GDM1 (cell line): Measurements from ENCODE around the gene TESK2.
A peak's percentile ranks its signal among the peaks of the same experiment; 100 is the strongest.
"Not testable (repeated sequence)": the region's sequence is repeated elsewhere in the genome, so short reads cannot be mapped to it uniquely, and the experiment has no call there.

Experiments used
- DNase-seq: peaks from one replicate; lab custom pipeline; 2025; lab: John Stamatoyannopoulos, UW

Gene TESK2

DNA sequence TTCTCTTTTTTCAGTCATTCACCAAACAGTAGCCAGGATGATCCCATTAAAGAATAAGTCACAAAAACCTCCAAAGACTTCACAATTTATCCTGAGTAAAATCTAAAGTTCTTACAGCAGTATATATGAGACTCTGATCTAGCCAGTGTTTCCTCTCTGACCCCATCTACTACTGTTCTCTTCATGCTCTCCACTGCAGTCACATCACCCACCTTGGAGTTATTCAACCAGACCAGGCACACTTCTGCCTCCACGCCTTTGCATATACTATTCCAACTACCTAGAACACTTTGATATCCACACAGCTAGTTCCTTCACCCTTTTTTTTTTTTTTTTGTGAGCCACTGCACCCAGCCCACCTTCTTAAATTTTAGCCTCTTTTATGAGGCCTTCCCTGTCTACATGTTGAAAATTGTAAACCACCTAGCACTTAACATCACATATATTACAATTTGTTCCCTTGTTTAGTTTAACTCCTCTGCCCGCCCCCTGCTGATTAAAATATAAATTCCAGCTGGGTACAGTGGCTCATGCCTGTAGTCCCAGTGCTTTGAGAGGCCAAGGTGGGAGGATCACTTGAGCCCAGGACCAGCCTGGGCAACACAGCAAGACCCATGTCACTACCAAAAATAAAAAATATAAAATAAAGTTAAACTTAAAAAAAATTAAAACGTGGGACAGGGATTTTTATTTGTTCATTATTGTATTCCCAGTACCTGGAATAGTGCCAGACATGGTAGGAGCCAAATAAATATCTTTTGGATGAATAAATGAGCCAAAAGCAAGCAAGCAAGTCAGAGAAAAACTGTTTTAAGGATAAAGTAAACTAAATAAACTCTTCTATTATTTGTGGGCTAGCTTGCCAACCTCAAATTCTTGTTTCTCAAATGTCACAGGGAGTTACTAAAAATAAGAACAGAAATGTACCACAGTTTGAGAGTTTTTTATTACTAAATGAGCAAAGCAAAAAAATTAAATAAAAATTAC is 115.6 kb downstream of the TESK2 start:
- DNase-seq: no peak

DNA sequence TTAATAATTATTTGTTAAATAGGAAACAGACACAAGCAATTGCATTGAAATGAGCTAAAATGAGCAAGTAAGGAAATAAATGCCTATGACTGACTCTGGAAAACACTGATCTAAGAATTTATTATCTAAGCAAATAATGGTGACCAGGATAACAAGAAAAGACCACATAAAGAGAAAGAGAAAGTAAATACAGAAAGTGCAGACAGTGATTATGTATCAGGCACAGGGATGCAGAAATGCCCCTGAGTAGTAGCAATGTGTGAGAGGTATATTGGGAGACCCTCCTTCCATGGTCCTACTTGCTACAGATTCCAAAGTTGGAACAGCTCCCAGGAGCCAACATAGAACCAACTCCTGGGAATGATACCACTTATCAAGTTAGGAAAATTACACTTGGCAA is 117.4 kb downstream of the TESK2 start:
- no peak for DNase-seq

GRCh38 chr1:45370575-45370974 is 120.4 kb downstream of the TESK2 start:
- no peak for DNase-seq

DNA sequence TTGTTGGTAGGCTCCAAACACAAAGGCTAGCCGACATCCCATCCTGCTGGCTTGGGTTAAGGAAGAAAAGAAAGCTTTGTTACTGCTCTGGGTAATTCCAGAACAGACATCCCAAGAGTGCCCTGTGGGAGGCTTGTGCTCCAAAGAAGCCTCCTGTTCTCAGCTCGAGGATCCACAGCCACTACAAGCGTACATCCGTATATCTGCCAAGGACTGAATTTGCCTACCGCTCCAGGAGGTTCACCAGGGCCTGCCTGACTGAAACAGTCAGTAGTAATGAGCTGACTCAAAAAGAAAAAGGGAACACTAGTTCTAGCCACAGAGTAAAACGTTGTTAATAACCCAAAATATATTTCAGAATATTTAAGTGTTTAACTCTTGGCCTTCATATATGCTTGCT is 125.9 kb downstream of the TESK2 start:
- DNase-seq: no peak

- DNase-seq: no peak
Observed at GRCh38 chr1:45364294-45364693, 126.7 kb downstream of the TESK2 start.

- not testable (repeated sequence) for DNase-seq
Observed at GRCh38 chr1:45360981-45361380, 130.0 kb downstream of the TESK2 start.

DNA sequence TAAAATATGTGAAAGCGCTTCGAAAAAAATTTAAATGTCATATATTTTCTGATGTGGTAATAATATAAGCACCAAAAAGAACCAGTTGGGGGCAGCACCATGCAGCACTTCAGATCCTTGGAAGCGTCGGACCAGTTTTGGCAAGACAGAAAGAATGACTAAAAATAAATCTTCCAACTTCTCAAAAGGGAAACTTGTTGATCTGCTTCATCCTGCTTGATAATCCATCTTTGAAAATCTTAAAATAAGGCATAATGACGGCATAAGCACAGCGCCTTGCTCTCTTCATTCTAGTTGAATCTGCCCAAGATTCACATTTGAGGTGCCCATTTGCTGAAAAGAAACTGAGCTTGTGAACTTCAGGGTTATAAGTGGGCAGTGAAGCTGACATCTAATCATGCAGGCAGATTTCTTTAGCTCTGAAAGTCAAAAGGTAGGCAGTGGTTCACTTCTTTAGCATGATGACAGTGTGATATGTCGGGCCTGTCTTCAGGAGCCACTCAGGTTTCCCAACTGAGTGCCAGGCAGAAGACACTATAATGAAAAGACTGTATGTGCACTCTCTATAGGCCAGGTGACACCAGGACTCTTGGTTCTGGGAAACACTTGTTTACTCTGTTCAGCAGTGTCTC is 131.0 kb downstream of the TESK2 start:
- peak; percentile 41 for DNase-seq

DNA sequence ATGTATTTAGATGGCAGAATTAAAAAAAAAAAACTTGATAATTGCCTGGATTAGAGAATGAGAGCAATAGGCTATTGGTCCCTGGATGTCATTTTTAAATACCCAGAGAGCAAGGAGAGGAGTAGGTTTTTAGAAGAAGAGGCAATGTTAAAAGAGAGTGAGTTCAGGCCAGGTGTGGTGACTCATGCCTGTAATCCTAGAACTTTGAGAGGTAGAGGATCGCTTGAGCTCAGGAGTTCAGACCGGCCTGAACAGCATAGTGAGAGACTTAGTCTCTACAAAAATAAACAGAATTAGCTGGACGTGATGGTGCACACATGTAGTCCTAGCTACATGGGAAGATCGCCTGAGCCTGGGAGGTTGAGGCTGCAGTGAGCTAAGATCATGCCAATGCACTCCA is 134.8 kb downstream of the TESK2 start:
- DNase-seq: no peak

GRCh38 chr1:45355683-45356082 is 135.3 kb downstream of the TESK2 start:
- DNase-seq: no peak

DNA sequence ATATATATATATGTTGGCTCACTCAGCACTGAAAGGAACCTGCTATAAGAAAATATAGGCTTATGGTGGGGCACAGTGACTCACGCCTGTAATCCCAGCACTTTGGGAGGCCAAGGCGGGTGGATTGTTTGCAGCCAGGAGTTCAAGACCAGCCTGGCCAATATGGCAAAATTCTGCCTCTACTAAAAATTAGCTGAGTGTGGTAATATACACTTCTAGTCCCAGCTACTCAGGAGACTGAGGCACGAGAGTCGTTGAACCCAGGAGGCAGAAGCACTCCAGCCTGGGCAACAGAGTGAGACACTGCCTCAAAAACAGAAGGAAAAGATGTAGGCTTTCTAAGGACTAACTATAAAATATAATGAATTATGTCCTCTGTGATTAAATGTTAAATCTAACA is 136.1 kb downstream of the TESK2 start:
- DNase-seq: no peak

DNA sequence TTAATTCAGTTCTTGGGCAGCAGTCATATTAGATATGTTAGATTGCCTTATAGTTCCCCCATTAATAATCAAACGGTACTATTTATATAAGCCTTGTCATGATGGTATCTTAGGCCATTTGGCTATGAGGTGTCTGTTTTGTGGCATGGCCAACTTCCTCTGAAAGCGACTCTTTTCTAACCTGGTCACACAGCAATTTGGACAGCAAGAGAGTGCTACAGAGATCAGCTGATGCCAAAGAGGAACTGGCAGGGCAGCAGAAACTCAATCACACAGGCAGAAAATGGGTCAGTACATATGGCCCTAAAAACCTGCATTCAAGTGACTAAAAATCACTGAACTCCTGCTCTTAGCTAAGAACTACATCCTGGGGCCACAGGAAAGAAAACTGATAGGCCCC is 137.3 kb downstream of the TESK2 start:
- no peak for DNase-seq

GRCh38 chr1:45351508-45351907 is 139.5 kb downstream of the TESK2 start:
- no peak for DNase-seq

GRCh38 chr1:45348966-45349677 is 141.8 kb downstream of the TESK2 start:
- DNase-seq: no peak

DNA sequence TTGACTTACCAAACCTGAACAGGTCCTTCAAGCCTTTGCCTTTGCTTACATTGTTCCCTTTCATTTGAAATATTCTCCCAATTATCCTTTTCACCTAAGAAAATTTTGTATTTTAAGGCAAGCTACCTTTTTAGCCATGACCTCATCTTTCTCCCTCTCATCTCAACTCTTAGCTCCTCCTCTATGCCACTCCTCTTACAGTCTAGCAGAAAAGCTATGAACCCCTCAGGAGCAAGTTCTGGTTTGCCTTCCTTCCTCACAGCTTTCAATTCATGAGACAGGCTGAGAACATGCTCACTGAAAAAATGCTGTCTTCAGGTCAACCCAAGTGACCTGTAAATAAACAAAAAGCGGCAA is 142.4 kb downstream of the TESK2 start:
- DNase-seq: no peak

GRCh38 chr1:45348020-45348419 is 142.9 kb downstream of the TESK2 start:
- DNase-seq: no peak

- DNase-seq: no peak
Observed at GRCh38 chr1:45346473-45346872, 144.5 kb downstream of the TESK2 start.

DNA sequence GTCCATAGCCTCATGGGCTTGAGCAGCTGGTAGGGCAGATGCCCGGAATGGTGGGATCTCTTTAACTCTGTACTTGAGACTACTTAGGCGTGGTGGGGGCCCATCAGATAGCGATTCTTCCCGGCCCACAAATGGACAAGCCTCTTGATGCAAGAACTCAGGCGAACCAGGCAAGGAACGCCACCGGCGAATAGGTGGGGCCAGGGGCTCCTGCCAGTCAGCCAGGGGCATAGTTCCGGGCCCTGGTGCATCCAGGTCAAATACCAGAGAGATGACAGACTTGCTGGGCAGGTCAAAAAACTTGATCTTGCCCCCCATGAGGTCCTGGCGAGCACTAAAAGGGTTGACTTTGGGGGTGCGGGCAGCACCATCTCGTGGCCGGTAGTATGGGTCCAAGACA is 145.9 kb downstream of the TESK2 start:
- DNase-seq: no peak

GRCh38 chr1:45344499-45344898 is 146.5 kb downstream of the TESK2 start:
- DNase-seq: no peak

- no peak for DNase-seq
Observed at GRCh38 chr1:45340816-45341466, 150.0 kb downstream of the TESK2 start.

GRCh38 chr1:45339789-45340558 is 151.0 kb downstream of the TESK2 start, which contains the start of the genes MUTYH and TOE1:
Gene MUTYH, minus strand, starts transcription at chr1:45340440. Its CDS starts 5,935 bp downstream, at chr1:45334505.
Gene TOE1, plus strand, starts transcription at chr1:45340170. Its CDS starts 83 bp downstream, at chr1:45340253.
- DNase-seq: peak; percentile 95

GRCh38 chr1:45337630-45338325 is 153.2 kb downstream of the TESK2 start:
- no peak for DNase-seq
